ENCODE measurements around the gene OFD1. TPM values are rescaled to one million over a fixed set of nuclear protein-coding genes. Genes with fewer than 3 reads are reported as not detected.

OFD1 gene
- total RNA-seq, 1 experiment from 2014 or later = 12.0 TPM

DNA sequence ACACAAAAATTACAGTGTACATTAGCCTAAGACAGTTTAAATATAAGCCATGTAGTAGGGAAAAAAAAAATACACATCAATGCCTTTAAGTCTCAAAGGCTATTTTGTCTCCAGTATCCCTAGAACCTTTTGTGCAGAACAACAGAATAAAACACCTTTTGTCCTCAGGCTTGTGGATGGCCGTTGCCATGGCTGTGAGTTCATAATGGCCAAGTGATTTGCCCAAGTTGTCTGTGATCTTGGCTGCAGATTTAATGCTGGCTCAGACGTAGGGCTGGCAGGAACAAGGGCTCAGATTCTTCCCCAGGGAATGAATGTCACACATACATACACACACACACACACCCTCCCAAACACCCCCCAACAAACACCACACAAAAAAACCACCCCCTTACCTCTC lies 57.0 kb downstream of the OFD1 start:
- no peak for DNase-seq (ENCODE audit: low spot score)

- DNase-seq (ENCODE audit: low spot score) = no peak
These were observed 59.3 kb downstream of the OFD1 start for GRCh38 chrX:13793897-13794296.

DNA sequence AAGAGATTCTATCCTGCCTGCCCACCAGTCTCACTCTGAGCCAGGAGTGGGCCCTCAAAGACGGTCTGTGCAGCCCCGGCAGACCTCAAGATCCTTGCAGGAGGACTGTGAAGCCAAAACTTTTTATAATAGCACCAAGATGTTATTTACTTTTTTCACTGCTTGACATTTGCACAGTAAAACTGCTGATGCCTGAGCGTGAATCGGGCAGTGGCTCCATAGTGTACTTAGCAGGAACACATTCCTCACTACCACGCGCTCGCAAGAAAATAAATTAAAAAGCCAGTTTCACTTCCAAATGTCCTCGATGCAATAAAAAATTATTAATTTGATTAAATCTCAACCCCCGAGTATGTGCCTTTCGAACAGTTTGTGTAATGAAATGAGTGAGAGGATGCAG lies 59.9 kb downstream of the OFD1 start:
- no peak for DNase-seq (ENCODE audit: low spot score)

- no peak for DNase-seq (ENCODE audit: low spot score)
These were observed 63.0 kb downstream of the OFD1 start for GRCh38 chrX:13797512-13797911.

DNA sequence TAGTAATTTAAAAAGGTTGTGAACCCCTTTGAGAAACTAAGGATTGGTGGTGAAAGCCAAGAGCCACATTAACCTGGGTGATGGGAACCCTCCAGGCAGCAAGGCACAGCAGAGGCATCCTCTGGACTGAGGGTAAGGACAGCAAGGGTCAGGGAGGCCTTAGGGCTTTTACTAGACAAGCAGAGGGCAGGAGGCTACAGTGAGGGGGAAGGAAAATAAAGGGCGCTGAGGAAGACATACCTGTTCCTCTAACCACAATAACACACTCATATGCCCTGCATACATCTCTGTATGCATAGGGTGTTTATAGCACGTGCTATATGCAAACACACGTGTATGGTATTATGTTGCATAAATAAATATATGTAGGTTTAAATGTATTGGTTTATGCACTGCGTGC lies 63.6 kb downstream of the OFD1 start:
- DNase-seq (ENCODE audit: low spot score) = no peak

- no peak for DNase-seq (ENCODE audit: low spot score)
These were observed 68.6 kb downstream of the OFD1 start for GRCh38 chrX:13803116-13803515.

DNA sequence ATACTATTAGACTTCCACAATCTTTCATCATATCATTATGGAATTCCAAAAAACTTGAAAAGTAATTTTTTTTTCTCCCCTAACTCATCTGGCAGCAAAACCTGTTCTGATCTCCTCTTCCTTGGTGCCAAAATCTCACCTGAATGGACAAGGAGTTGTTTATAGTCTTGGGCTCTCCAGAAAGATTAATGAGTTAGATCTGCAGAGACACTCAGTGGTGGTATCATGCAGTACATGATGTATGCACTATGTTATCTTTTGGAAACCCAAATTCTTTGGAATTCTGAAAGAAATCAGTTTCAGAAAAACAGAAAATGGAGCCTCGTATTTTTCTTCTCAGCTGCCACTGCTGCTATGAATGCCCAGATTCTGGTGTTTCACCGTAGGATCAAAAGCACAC lies 70.7 kb downstream of the OFD1 start:
- DNase-seq (ENCODE audit: low spot score) = no peak

DNA sequence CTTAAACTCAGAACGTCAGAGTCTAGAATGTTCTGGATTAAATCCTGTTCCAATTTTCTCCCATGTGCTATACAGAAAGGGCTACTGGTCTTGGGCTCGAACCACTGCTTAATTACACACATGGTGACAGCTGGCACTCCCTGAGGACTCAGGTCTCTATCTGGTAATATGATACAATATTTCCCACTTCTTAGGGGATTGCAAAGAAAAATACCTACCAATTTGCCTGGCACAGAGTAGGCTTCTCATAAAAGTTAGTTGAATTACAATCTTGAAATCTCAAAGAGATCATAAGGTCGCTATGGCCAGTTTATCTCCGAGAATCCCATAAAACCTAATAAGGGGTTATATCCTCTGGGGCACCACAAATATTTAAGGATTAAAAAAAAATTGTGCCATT lies 73.7 kb downstream of the OFD1 start:
- no peak for DNase-seq (ENCODE audit: low spot score)

DNA sequence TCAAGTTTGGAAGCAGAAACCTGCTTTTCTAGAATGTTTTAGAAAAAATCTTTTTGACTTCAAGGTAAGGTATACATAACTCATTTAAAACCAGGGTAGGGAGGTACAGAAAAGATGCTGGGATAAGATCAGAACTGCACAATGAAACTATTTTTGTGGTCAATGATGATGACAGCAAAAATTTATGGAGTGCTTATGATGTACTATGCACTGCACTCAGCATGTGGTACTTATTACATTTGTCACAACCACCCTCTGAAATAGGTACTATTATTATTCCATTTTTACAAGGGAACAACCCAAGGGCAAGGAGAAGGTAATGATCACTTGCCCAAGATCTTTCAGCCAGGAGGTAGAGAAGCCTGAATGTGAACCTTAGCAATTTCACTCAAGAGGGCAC lies 74.3 kb downstream of the OFD1 start:
- DNase-seq (ENCODE audit: low spot score) = no peak

DNA sequence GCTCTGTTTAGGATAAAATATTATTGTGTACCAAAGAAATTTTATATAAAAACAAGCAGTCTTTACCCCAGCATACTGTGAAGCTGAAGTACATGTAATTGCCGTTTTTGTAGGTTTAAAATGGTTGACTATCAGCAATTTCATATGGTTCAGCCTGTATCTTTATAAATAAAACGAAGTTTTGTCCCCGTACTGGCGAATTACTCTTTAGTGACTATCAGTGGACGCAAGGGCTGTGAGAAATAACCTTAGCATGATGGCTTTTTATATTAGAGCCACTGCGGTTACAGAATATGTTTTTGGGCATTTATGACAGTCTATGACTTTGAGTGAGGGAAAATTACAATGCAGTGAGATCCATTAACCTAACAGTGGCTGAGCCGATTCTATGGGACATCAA lies 81.1 kb downstream of the OFD1 start:
- no peak for DNase-seq (ENCODE audit: low spot score)

- DNase-seq (ENCODE audit: low spot score) = no peak
These were observed 81.6 kb downstream of the OFD1 start for GRCh38 chrX:13816176-13816575.

- DNase-seq (ENCODE audit: low spot score) = no peak
These were observed 82.4 kb downstream of the OFD1 start, which contains the start of gene GPM6B for GRCh38 chrX:13816643-13817627. TSS of gene GPM6B (minus strand) at chrX:13817093. CDS start at chrX:13816904, 189 bp downstream.

Other genes starting within 250 kb of the OFD1 start
- not detected in 2 replicates for gene EGFL6, start 165.1 kb upstream of the OFD1 start, total RNA-seq (2014; rRNA removed; shearing (Covaris generic))
- gene TCEANC, start 81.6 kb upstream of the OFD1 start, total RNA-seq (2014; rRNA removed; shearing (Covaris generic)) = 0.53 and 0.76 TPM in 2 replicates
- gene RAB9A, start 45.6 kb upstream of the OFD1 start, total RNA-seq (2014; rRNA removed; shearing (Covaris generic)) = 4.8 and 5.7 TPM in 2 replicates
- 6.7 and 8.9 TPM in 2 replicates for gene TRAPPC2, start 128 bp upstream of the OFD1 start, total RNA-seq (2014; rRNA removed; shearing (Covaris generic))
- not detected in 2 replicates for gene GPM6B, start 82.3 kb downstream of the OFD1 start, total RNA-seq (2014; rRNA removed; shearing (Covaris generic))